Measurements from ENCODE around the gene CAPG. TPM values are rescaled to one million over a fixed set of nuclear protein-coding genes. Genes with fewer than 3 reads are reported as not detected.

CAPG gene
- total RNA-seq, 1 donor from 2014 or later = 441 TPM

GRCh38 chr2:85433511-85434089 lies 23.4 kb upstream of the CAPG start:
- H3K4me3 ChIP-seq (ENCODE audit: low read depth, low read length) = peak overlapping the region; percentile 15
- no peak for TF ChIP-seq CTCF (conservative IDR thresholded peaks at IDR 0.05; ENCODE audit: low read depth, low read length)
- DNase-seq (ENCODE audit: low read depth) = no peak

- no peak for DNase-seq (ENCODE audit: low read depth)
- no peak for TF ChIP-seq CTCF (conservative IDR thresholded peaks at IDR 0.05; ENCODE audit: low read depth, low read length)
Observed at GRCh38 chr2:85431570-85432205, 21.5 kb upstream of the CAPG start.

GRCh38 chr2:85430752-85431569 lies 20.8 kb upstream of the CAPG start:
- TF ChIP-seq CTCF (conservative IDR thresholded peaks at IDR 0.05; ENCODE audit: low read depth, low read length) = no peak
- H3K4me3 ChIP-seq (ENCODE audit: low read depth, low read length) = no peak overlapping the region
- no peak for DNase-seq (ENCODE audit: low read depth)

More at GRCh38 chr2:85431570-85432205, 21.5 kb upstream of the CAPG start:
- no peak overlapping the region for H3K4me3 ChIP-seq (ENCODE audit: low read depth, low read length)

- TF ChIP-seq CTCF (conservative IDR thresholded peaks at IDR 0.05; ENCODE audit: low read depth, low read length) = no peak
- no peak overlapping the region for H3K4me3 ChIP-seq (ENCODE audit: low read depth, low read length)
- DNase-seq (ENCODE audit: low read depth) = no peak
Observed at GRCh38 chr2:85429924-85430289, 19.7 kb upstream of the CAPG start.

GRCh38 chr2:85429213-85429923 lies 19.2 kb upstream of the CAPG start:
- no peak for TF ChIP-seq CTCF (conservative IDR thresholded peaks at IDR 0.05; ENCODE audit: low read depth, low read length)
- no peak overlapping the region for H3K4me3 ChIP-seq (ENCODE audit: low read depth, low read length)

GRCh38 chr2:85428343-85428881 lies 18.2 kb upstream of the CAPG start:
- DNase-seq (ENCODE audit: low read depth) = no peak
- TF ChIP-seq CTCF (conservative IDR thresholded peaks at IDR 0.05; ENCODE audit: low read depth, low read length) = no peak
- H3K4me3 ChIP-seq (ENCODE audit: low read depth, low read length) = no peak overlapping the region

More at GRCh38 chr2:85429213-85429923, 19.2 kb upstream of the CAPG start:
- no peak for DNase-seq (ENCODE audit: low read depth)
